Left colon (tissue), 2 donors: ENCODE results near the gene KANK4. TPM values are rescaled to one million over a fixed set of nuclear protein-coding genes. Genes with fewer than 3 reads are reported as not detected.

Experiments
- ATAC-seq: fragments of 200-7000 bp; cut with Tn5 transposase; one replicate; pipeline ENCODE4 v1.9.1; 2020; ENCODE audit warnings: mild to moderate bottlenecking, moderate library complexity
- DNase-seq, 2 donors: peaks; one replicate each; pipeline ENCODE4 v3.0.0-alpha.2; 2020
- intact Hi-C, 2 donors: fragments of 100-400 bp; cut with DNase I in 1 of 2; cut with micrococcal nuclease in 1 of 2; formaldehyde crosslinking; loops; one replicate each; pipeline versions ENCODE4 v1.11.2 to v1.14.0; 2022; cut with DNase I, micrococcal nuclease
- total RNA-seq, 2 donors: library from RNA; stranded (reverse); fragmentation: NEBNext Ultra II Directional; extraction: Animal tissue kit (Norgen Biotek cat#: 25700); gene quantifications; one replicate each; pipeline ENCODE4 v1.2.1, GENCODE V29; 2021
- donor health status: DM: no; HTN: no; CAD: no.
- donor health status: DM: yes; HTN: yes; CAD: no.

The KANK4 gene
- total RNA-seq, 2 donors from 2014 or later: 0.50 to 2.8 TPM

GRCh38 chr1:62188111-62188510 is 131.1 kb downstream of the KANK4 start:
- DNase-seq (no peak), ATAC-seq (no peak)
- intact Hi-C loops: no loop called here

GRCh38 chr1:62187548-62187947 is 131.7 kb downstream of the KANK4 start:
- DNase-seq: no peak
- no peak for ATAC-seq
- intact Hi-C loops: no loop called here

Other genes with a start within 250 kb of the KANK4 start
- gene L1TD1, start 124.6 kb downstream of the KANK4 start, total RNA-seq: 1 to 10 TPM; 4.1 to 6.9 TPM
- gene USP1, start 117.6 kb upstream of the KANK4 start, total RNA-seq: 10 to 100 TPM; 21.2 to 23.3 TPM